BJ (cell line): ENCODE results near the gene PAM. TPM values are rescaled to one million over a fixed set of nuclear protein-coding genes. Genes with fewer than 3 reads are reported as not detected.

Experiments
- CTCF ChIA-PET: fragments of 350-600 bp; formaldehyde crosslinking; extraction: SDS; loops from one replicate; lab custom pipeline; 2021; ENCODE audit warnings: antibody characterized with exemption, inconsistent platforms; lab: Yijun Ruan, JAX
- POLR2A ChIA-PET: fragments of 300-600 bp; sonication (Branson Sonifier 250); formaldehyde crosslinking; extraction: SDS; loops from one replicate; lab custom pipeline; 2021; ENCODE audit warnings: antibody characterized with exemption; lab: Charles Lee
- DNase-seq: peaks from one replicate; pipeline ENCODE4 v3.0.0-alpha.2; 2011; ENCODE audit warnings: low read depth
- H3K27me3 ChIP-seq: 2 replicates; pipeline ENCODE4 v1.6.0; 2011; ENCODE audit warnings: low read length; ENCODE audit not compliant: control insufficient read depth, insufficient read depth
- H3K36me3 ChIP-seq: 2 replicates; pipeline ENCODE4 v1.5.1; 2011; ENCODE audit warnings: low read length; ENCODE audit not compliant: control insufficient read depth, insufficient read depth
- H3K4me3 ChIP-seq: 2 replicates; pipeline ENCODE4 v1.5.1; 2011; ENCODE audit warnings: low read depth, mild to moderate bottlenecking, control low read depth, low read length
- CTCF ChIP-seq: IDR thresholded peaks from 2 replicates; pipeline ENCODE4 v1.5.1; 2011; ENCODE audit warnings: low read depth, mild to moderate bottlenecking, control low read depth, inconsistent platforms, low read length, moderate library complexity; ENCODE audit not compliant: insufficient read depth
- polyA plus RNA-seq: library from polyadenylated mRNA; depleted of rRNA; stranded (reverse); fragments of >200 nt; gene quantifications from 2 replicates; pipeline ENCODE4 v1.2.3, GENCODE V29; 2011

PAM gene
- polyA plus RNA-seq, 1 experiment = 256 TPM

GRCh38 chr5:102826629-102827028, 71.5 kb downstream of the PAM start:
- H3K4me3 ChIP-seq = no peak overlapping the region
- no peak for TF ChIP-seq CTCF
- H3K36me3 ChIP-seq = no peaks in the 10 kb centered on the region
- CTCF ChIA-PET = no interaction called here
- POLR2A ChIA-PET = interaction anchor here (0.6 kb wide), 1 partner anchor 10 kb away, joined by 3 read pairs; no protein-coding TSS in a partner anchor
- no peaks in the 10 kb centered on the region for H3K27me3 ChIP-seq
- DNase-seq = no peak

GRCh38 chr5:102830241-102830640, 75.1 kb downstream of the PAM start:
- no peak for TF ChIP-seq CTCF

GRCh38 chr5:102832445-102832844, 77.3 kb downstream of the PAM start:
- CTCF ChIA-PET = interaction anchor here (1.6 to 2.1 kb wide), 2 partner anchors 8 to 11 kb away, joined by 3 to 8 read pairs; no protein-coding TSS in a partner anchor
- Histone ChIP-seq H3K27me3 (no peaks in the 10 kb centered on the region), H3K4me3 (no peak overlapping the region), H3K36me3 (no peaks in the 10 kb centered on the region)
- POLR2A ChIA-PET = no interaction called here
- DNase-seq = no peak
- TF ChIP-seq CTCF = no peak

More at GRCh38 chr5:102830241-102830640, 75.1 kb downstream of the PAM start:
- Histone ChIP-seq H3K4me3 (no peak overlapping the region), H3K27me3 (no peaks in the 10 kb centered on the region), H3K36me3 (no peaks in the 10 kb centered on the region)
- ChIA-PET CTCF (interaction anchor here (1.0 to 2.1 kb wide), 2 partner anchors 11 to 49 kb away, joined by 3 to 8 read pairs; no protein-coding TSS in a partner anchor), POLR2A (no interaction called here)
- no peak for DNase-seq

- no peak for TF ChIP-seq CTCF
- H3K4me3 ChIP-seq = no peak overlapping the region
- CTCF ChIA-PET = interaction anchor here (1.6 kb wide), 1 partner anchor 10 kb away, joined by 3 read pairs; no protein-coding TSS in a partner anchor
- POLR2A ChIA-PET = no interaction called here
- no peaks in the 10 kb centered on the region for H3K36me3 ChIP-seq
- DNase-seq = no peak
- no peaks in the 10 kb centered on the region for H3K27me3 ChIP-seq
Measured at GRCh38 chr5:102833146-102833545, 78.0 kb downstream of the PAM start.

GRCh38 chr5:102834438-102834964, 79.4 kb downstream of the PAM start:
- CTCF ChIA-PET = no interaction called here
- no peak for DNase-seq

More at GRCh38 chr5:102834438-102834964, 79.4 kb downstream of the PAM start:
- Histone ChIP-seq H3K36me3 (no peaks in the 10 kb centered on the region), H3K27me3 (no peaks in the 10 kb centered on the region), H3K4me3 (no peak overlapping the region)
- POLR2A ChIA-PET = no interaction called here
- TF ChIP-seq CTCF = no peak
